Neural crest cell (in vitro differentiated cells): Measurements from ENCODE around the gene EXOC6B. TPM values are rescaled to one million over a fixed set of nuclear protein-coding genes. Genes with fewer than 3 reads are reported as not detected.

Experiments
- DNase-seq: peaks from one replicate; pipeline ENCODE4 v3.0.0; 2021; ENCODE audit warnings: low read depth, mixed read lengths, low spot score
- H3K27ac Mint-ChIP-seq: one replicate; pipeline ENCODE4 v1.8.0; 2021; ENCODE audit warnings: mild to moderate bottlenecking, mixed read lengths; ENCODE audit not compliant: unreplicated experiment
- H3K27me3 Mint-ChIP-seq: 2 replicates; pipeline ENCODE4 v1.8.0; 2021; ENCODE audit warnings: low read depth, mild to moderate bottlenecking, mixed read lengths
- H3K36me3 Mint-ChIP-seq: 2 replicates; pipeline ENCODE4 v1.8.0; 2021; ENCODE audit warnings: low read depth, mild to moderate bottlenecking, mixed read lengths
- H3K4me1 Mint-ChIP-seq: 2 replicates; pipeline ENCODE4 v1.8.0; 2021; ENCODE audit warnings: mixed read lengths
- H3K4me3 Mint-ChIP-seq: one replicate; pipeline ENCODE4 v1.8.0; 2021; ENCODE audit warnings: mild to moderate bottlenecking, mixed read lengths
- H3K9me3 Mint-ChIP-seq: 2 replicates; pipeline ENCODE4 v1.8.0; 2021; ENCODE audit warnings: mixed read lengths
- total RNA-seq: library from RNA; stranded (reverse); gene quantifications from 2 replicates; pipeline ENCODE4 v1.2.1, GENCODE V29; 2021
- TF ChIP-seq, protein P1 (sequence below): fragments of 200-600 bp; sonication (generic); conservative IDR thresholded peaks from 2 replicates; pipeline ENCODE4 v1.5.0; 2021; ENCODE audit warnings: antibody characterized with exemption, mild to moderate bottlenecking

Gene EXOC6B
- total RNA-seq, 1 donor from 2014 or later: 28.2 TPM

GRCh38 chr2:72548081-72548764, 277.6 kb downstream of the EXOC6B start:
- Mint-ChIP-seq H3K36me3 (no peaks in the 10 kb centered on the region), H3K4me3 (no peak overlapping the region), H3K4me1 (no peaks in the 10 kb centered on the region), H3K27ac (no peak overlapping the region), H3K9me3 (no peaks in the 10 kb centered on the region), H3K27me3 (no peaks in the 10 kb centered on the region)
- DNase-seq: no peak
- TF ChIP-seq, protein P1, sequence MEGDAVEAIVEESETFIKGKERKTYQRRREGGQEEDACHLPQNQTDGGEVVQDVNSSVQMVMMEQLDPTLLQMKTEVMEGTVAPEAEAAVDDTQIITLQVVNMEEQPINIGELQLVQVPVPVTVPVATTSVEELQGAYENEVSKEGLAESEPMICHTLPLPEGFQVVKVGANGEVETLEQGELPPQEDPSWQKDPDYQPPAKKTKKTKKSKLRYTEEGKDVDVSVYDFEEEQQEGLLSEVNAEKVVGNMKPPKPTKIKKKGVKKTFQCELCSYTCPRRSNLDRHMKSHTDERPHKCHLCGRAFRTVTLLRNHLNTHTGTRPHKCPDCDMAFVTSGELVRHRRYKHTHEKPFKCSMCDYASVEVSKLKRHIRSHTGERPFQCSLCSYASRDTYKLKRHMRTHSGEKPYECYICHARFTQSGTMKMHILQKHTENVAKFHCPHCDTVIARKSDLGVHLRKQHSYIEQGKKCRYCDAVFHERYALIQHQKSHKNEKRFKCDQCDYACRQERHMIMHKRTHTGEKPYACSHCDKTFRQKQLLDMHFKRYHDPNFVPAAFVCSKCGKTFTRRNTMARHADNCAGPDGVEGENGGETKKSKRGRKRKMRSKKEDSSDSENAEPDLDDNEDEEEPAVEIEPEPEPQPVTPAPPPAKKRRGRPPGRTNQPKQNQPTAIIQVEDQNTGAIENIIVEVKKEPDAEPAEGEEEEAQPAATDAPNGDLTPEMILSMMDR: no peak

DNA sequence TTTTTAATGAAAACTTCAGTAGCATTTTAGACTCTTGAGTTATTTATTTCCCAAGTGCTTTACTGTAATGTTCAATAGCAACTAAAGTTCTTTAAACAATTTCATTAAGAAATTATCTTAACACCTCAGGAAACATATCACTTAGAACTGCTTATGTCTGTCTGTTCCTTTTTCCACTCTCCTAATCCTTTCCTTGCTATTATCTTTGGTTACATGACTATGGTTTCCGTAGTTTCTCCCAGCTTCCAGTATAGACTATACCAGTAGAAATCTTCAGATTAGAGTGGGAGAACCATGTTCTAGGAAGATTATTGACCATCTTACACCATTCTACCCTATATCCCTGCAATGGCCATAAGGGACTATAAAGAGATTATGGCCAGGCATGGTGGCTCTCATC, 280.0 kb downstream of the EXOC6B start:
- H3K9me3 Mint-ChIP-seq: no peaks in the 10 kb centered on the region
- no peak overlapping the region for H3K4me3 Mint-ChIP-seq
- TF ChIP-seq, protein P1: no peak
- peaks cover 3% of the 10 kb centered on the region for H3K36me3 Mint-ChIP-seq
- DNase-seq: no peak
- H3K4me1 Mint-ChIP-seq: no peaks in the 10 kb centered on the region
- no peak overlapping the region for H3K27ac Mint-ChIP-seq
- H3K27me3 Mint-ChIP-seq: no peaks in the 10 kb centered on the region

GRCh38 chr2:72544554-72544953, 281.3 kb downstream of the EXOC6B start:
- no peaks in the 10 kb centered on the region for H3K27me3 Mint-ChIP-seq
- TF ChIP-seq, protein P1: no peak
- no peaks in the 10 kb centered on the region for H3K9me3 Mint-ChIP-seq
- no peak overlapping the region for H3K4me3 Mint-ChIP-seq
- H3K36me3 Mint-ChIP-seq: peaks cover 5% of the 10 kb centered on the region
- DNase-seq: no peak
- peaks cover under 1% of the 10 kb centered on the region for H3K4me1 Mint-ChIP-seq
- H3K27ac Mint-ChIP-seq: no peak overlapping the region

- H3K36me3 Mint-ChIP-seq: peaks cover 5% of the 10 kb centered on the region
- no peaks in the 10 kb centered on the region for H3K27me3 Mint-ChIP-seq
- no peaks in the 10 kb centered on the region for H3K9me3 Mint-ChIP-seq
- DNase-seq: no peak
- H3K4me3 Mint-ChIP-seq: no peak overlapping the region
- H3K4me1 Mint-ChIP-seq: peaks cover 9% of the 10 kb centered on the region
- TF ChIP-seq, protein P1: no peak
- H3K27ac Mint-ChIP-seq: no peak overlapping the region
These were observed 282.2 kb downstream of the EXOC6B start for GRCh38 chr2:72543497-72544216.

GRCh38 chr2:72539071-72539552, 286.7 kb downstream of the EXOC6B start:
- H3K27ac Mint-ChIP-seq: no peak overlapping the region
- no peaks in the 10 kb centered on the region for H3K9me3 Mint-ChIP-seq

More at GRCh38 chr2:72539071-72539552, 286.7 kb downstream of the EXOC6B start:
- Mint-ChIP-seq H3K27me3 (no peaks in the 10 kb centered on the region), H3K4me3 (no peak overlapping the region), H3K4me1 (peaks cover 13% of the 10 kb centered on the region), H3K36me3 (peaks cover 5% of the 10 kb centered on the region)
- TF ChIP-seq, protein P1: no peak
- no peak for DNase-seq
